ENCODE results near the gene GPRC6A.
"Not testable (repeated sequence)": the region's sequence is repeated elsewhere in the genome, so short reads cannot be mapped to it uniquely, and the experiment has no call there.

The GPRC6A gene

GRCh38 chr6:116828983-116829382 is at the start of gene GPRC6A:
Gene GPRC6A (minus strand): TSS chr6:116829083. CDS start chr6:116829013, 70 bp downstream.
- no peak for DNase-seq

DNA sequence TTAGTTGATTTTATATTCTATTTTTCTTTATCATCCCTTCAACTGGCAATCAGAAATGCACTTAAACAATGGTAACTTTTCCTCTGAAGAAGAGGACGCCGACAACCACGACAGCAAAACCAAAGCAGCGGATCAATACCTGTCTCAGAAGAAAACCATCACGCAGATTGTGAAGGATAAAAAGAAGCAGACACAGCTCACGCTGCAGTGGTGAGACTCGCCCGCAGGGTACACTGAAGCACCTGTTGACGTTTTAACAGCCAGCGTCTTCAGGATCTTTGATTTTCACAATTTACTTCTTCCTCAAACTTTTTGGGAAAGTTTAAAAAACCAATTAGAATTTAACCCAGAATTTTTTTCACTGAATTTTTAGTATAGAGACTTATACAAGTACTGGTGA is 48.9 kb upstream of the GPRC6A start:
- no peak for DNase-seq

DNA sequence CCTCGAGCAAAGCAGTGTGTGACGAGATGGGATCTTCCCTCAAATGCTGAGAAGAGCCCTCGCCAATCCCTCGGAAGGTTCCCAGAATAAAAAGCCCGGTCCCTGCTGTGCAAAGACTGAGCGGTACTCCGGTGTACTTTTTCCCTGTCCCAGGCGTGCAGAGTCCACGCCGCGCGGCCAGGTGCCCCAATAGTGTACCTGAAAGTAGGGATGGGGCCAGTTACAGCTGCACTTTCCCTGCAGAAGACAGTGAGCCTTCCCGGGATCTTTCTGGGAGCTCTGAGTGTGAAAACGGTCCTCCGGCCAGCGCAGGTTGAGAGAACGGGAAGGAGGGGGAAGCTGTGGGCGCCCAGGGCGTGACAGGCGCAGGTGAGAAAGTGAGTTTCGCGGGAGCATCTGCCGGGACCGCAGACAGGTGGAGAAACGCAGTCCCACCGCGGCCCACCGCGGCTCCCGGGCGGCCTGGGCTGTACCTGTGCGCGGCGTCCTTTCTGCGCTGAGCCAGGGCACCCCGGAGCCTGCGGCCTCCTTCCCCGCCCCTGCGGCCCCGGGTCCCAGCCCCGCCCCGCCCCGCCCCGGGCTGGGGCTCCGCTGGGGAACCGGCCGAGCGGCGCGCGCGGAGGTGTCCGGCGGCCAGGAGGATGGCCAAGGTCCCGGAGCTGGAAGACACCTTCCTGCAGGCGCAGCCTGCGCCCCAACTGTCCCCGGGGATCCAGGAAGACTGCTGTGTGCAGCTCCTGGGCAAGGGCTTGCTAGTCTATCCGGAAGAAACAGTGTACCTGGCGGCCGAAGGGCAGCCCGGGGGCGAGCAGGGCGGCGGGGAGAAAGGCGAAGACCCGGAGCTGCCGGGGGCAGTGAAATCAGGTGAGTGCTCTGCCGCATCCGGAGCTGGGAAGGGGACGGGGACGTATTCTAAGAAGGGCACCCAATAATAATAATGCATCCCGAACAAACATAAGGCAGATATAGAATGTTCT is 48.0 kb upstream of the GPRC6A start, which contains the start of gene RFX6:
Gene RFX6, plus strand, starts transcription at position 608 of the 977 bp plus-strand sequence. Its CDS starts 34 bp downstream, at position 642.
- DNase-seq = no peak

- DNase-seq = no peak
Measured at GRCh38 chr6:116876107-116876506, 47.2 kb upstream of the GPRC6A start.

- DNase-seq = no peak
Measured at GRCh38 chr6:116872771-116873170, 43.9 kb upstream of the GPRC6A start.

DNA sequence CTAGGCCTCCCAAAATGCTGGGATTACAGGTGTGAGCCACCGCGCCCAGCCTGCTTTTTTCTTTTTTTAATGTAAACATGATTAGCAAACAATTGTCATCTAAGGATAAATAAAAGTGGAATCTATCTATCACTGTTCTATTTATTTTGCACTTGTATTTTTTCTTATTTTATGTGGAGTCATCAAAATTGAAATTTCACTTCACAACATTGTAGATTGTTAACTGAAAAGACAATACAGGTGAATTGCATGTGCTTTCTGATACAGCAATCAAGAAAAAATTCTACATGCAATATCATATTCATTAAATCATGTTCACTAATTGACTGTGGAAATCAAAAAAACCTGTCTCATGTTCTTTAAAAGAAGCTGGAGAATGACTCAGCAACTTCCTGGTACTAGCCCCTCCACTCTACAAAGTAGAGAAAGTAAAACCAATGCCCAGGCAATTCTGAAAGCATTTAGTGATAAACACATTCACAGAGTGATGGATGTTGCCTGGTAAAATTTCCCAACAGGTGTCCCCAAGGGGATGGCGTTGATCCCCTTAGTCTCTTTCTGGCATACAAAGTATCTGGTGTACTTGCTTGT is 37.5 kb upstream of the GPRC6A start:
- no peak for DNase-seq

DNA sequence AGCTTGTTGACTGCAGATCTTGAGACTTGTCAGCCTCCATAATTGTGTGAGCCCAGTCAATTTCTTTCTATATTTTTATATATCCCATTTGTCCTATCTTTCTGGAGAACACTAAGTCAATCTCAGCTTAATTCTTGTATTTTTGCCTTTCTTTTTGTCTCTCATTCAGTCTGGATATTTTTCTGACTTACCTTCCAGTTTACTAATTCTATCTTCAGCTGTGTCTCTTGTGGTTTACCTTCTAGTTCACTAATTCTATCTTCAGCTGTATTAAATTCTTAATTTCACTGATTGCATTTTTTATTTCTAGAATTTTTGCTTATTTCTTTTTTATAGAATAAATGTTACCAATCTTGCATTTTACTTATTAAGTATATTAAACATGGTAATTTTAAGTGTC is 30.4 kb upstream of the GPRC6A start:
- no peak for DNase-seq

DNA sequence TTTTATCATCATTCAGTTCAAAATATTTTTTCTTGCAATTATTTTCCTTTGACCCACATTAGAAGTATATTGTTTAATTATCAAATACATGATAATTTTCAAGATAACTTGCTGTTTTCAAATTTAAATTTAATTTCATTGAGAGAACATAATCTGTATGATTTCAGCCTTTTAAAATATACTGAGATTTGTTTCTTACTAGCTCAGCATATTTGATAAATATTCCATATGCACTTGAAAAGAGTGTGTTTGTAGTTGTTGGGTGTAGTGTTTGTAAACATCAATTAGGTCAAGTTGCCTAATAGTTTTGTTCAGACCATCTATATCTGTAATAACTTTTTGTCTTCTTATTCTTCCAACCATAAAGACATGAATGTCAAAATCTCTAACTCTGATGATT is 29.2 kb upstream of the GPRC6A start:
- no peak for DNase-seq

GRCh38 chr6:116847227-116847626 is 18.3 kb upstream of the GPRC6A start:
- DNase-seq = no peak

DNA sequence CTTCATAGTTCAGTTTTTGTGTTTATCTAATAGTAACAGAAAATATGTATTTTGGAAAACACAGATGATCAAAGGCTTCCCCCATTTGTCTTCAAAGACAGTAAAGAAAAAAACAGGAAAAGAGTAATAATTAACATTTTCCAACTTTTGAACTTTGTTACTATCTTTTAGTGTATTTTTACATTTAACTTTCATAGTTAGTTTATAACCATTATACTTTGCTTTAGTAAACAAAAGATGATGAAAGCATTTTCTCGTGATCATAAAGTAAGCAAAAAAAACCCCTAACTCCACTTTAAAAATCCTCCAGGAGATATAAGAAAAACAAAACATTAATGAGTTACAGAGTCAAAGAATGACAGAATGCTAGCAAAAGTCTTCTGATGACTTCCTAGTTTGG is 13.6 kb upstream of the GPRC6A start:
- DNase-seq = no peak

- DNase-seq = no peak
Measured at GRCh38 chr6:116840091-116840490, 11.2 kb upstream of the GPRC6A start.

DNA sequence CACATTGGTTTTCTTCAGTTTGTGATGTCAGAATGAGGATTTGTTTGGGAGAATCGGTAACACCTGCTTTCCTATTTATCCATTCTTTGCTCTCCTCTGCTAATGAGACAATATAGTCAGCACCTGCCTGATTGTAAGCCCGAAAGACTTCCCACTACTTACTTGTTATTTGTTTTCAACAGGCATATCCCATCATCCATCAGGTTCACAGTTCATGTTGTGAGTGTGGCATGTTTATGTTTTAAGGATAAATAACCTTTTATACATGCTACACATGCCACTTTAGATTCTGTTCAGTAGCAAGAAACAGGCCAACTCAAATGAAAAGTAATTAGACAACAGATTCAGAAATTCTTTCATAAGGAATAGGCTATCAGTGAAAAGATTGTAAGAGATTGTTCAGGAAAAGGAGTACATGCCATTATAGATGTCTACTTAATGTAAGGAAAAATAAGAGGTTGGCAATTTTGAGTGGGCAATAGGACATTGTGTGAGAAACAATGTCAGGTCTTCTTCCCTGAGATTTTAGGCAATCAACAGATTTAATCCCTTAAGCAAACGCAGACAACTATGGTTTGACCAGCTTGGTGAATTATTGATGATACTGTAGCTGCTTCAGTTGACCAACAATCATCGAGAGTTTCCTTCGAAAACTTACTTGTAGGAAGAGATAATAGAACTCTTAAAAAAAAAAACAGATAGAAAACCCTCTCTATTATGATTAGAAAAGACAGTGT is 7.9 kb upstream of the GPRC6A start:
- no peak for DNase-seq

DNA sequence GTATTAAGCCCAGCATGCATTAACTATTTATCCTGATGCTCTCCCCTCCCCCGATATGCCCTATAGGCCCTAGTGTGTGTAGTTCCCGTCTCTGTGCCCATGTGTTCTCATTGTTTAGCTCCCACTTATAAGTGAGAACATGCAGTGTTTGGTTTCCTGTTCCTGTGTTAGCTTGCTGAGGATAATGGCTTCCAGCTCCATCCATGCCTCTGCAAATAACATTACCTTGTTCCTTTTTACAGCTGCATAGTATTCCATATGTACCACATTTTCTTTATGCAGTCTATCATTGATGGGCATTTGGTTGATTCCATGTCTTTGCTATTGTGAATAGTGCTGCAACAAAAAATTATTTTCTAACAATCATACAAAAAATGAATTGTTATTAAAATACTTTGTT is 5.6 kb upstream of the GPRC6A start:
- DNase-seq = not testable (repeated sequence)

DNA sequence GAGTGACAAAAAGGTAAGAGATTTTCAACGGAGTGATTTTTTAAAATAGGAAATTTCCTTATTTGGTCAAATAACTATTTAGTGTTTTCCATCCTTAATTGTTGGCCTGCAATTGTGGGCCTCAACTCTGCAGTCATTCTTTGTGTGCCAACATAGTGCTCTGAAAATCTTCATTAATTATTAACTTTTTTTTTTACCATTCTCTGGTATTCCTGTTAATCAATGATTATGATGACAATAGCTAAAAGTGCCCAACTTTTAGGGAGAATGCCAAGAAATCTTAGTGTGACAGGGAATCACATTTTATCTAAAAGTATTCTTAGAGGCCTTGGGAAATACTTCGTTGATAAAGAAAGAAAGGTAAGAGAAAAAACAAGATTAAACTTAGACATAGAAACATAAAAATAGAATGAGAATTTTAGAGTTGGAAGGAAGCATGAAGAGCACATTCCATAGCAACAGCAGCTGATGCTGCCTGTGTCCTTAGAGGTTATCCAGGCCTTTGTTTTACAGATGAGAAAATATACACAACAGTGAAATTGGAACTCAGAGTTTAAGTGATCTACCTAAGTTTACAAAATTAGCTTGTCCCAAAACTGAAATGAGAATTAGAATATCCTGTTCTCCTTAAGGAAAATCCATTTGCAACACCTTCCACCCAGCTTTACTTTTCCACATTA is 1.2 kb downstream of the GPRC6A start:
- DNase-seq = no peak

- not testable (repeated sequence) for DNase-seq
Measured at GRCh38 chr6:116816336-116816735, 12.5 kb downstream of the GPRC6A start.

- no peak for DNase-seq
Measured at GRCh38 chr6:116812051-116812650, 16.7 kb downstream of the GPRC6A start.

GRCh38 chr6:116801971-116802370 is 26.9 kb downstream of the GPRC6A start:
- no peak for DNase-seq

DNA sequence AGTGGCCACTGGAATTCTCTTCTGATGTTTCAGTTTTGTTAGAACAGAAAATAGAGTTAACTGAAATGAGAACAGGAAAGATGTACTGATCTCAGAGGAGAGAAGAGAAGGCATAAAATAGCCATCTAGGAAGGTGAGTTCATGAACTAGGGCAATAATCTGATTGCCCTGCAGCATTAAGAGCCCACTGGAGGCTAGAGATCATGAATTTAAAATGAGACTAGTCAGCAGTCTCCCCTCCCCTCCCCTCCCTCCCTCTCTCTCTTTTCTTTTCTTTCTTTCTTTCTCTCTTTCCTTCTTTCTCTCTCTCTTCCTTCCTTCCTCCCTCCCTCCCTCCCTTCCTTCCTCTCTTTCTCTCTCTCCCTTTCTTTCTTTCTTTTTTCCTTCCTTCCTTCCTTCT is 28.9 kb downstream of the GPRC6A start:
- DNase-seq = no peak

DNA sequence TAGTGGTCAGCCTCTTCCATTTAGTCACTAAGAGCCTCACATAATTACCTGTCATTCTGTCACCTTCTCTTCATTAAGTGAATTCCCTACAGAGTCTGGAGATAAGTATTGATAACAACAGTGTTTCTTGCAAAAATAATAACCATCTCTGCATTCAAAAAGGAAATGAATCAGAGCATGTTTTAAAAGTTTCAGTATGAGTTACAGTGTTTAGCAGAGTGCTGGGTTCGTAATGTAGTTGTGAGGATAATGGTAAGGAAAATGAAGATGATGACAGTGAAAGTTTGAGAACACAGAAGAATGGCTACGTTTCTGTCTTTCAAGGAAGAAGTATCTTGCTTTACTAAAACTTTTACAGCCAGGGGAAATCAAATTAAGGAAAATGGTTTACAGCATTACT is 31.3 kb downstream of the GPRC6A start:
- DNase-seq = no peak

DNA sequence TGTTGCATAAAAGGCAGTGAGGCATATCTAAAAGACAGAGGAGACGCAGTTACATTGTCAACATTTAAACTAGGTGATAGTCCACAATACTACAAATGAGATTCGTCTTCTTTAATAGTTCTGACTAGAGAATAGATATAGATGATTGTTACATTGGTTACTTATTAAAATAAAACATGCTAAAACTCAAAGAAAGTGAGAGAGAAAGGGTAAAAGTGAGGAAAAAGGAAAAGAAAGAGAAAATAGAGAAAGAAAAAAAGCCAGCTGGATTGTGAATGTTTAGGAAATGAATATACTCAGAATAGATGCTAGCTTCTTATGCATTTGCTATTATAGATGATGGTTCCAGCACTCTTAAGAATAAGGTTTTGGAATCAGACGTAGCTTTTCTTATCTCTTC is 35.7 kb downstream of the GPRC6A start:
- no peak for DNase-seq

DNA sequence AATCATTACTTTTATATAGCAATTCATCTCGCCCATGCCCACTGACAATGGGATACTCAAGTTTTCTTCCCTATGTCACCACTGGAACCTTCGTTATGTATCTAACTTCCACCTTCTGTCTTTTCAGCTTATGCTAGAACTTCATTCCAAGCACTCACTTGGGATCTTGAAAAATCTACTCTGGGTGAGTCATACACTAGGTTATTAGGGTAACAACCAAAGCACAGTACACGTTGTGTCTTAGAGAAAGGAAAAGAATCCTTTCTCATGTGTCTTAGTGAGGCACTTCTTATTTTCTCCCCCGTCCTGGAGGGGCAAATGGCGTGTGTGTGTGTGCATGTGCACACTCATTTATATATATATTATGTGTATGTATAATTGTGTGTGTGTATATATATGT is 45.0 kb downstream of the GPRC6A start:
- DNase-seq = no peak

- DNase-seq = no peak
Measured at GRCh38 chr6:116779573-116780164, 49.2 kb downstream of the GPRC6A start.

Data from activated gamma-delta T cell treated with Interleukin-2 at 50 U/mL for 16 hours (primary cell).